Glomerular visceral epithelial cell (primary cell): ENCODE results near the gene CEP57.
"Not testable (repeated sequence)": the region's sequence is repeated elsewhere in the genome, so short reads cannot be mapped to it uniquely, and the experiment has no call there.

Experiments used
- DNase-seq: peaks from one replicate; pipeline ENCODE4 v3.0.0-alpha.2; 2016; ENCODE audit errors: extremely low spot score

The CEP57 gene

DNA sequence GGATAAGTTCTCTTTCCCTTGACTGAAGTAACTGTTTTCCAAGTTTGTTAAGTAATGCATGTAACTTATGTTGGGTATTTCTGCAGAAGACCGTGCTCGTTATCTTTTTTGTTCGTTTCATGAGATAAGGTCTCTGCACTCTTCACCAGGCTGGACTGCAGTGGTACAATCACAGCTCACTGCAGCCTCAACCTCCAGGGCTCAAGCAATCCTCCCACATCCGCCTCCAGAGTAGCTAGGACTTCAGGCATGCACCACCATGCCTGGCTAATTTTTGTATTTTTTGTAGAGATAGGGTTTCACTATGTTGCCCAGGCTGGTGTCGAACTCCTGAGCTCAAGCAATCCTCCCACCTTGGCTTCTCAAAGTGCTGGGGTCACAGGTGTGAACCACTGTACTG lies 64.1 kb downstream of the CEP57 start:
- DNase-seq, result not testable (repeated sequence)

DNA sequence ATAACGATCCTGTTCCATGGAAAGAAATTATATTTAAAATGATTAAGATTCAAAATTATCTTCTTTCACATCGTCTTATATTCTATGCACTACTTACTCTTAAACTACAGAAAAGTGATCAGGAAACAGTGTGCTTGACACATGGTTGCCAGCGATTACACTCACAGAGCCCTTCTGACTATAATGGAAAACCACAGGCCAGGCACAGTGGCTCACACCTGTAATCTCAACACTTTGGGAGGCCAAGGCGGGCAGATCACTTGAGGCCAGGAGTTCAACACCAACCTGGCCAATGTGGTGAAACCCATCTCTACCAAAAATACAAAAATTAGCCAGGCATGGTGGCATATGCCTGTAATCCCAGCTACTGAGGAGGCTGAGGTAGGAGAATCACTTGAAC lies 69.7 kb downstream of the CEP57 start:
- DNase-seq, result not testable (repeated sequence)

DNA sequence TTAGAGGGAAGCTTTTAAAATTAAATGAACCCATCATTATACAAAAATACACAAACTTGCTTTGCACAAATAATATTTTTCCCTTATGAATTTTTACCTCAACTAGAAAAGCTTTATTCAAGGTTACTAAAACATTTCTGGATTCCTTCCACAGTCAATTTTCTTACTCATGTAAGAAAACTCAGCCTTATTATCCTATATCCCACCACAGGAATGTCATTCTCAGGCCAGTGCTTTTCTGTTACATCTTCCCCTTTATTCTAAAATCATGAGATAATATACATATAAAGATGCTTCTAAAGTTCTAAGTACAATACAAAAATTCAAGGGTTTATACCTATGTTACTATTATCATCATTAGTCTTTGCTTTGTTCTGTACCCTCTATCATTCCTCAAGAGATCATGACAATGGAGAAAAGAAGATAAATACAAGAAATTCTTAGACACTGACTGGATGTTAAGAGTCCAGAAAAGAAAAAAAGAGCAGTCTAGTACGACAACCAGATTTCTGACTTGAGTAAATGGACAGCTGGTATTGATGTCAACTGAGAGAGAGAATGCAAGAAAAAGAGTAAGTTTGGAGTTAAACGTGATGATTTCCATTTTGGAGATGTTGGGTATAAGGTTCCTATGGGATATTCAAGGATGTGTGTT lies 73.3 kb downstream of the CEP57 start:
- DNase-seq, result peak; percentile 43

DNA sequence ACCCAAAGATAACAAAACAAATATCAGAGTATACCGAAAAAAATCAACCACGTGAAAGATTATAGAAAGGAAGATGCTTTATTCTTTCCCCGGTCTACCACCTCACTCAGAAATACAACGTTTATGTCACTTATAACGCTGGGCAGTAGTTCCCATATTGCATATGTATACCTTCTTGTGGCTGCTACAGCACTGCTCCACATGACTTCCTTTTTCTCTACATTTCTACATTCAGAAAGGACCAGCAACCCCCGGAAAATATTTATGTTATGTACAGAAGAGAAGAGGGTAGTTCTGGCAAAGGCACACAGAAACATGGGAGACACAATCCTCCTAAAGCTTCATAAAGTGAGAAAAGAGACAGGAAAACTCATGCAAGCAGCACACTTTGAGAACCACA lies 76.8 kb downstream of the CEP57 start:
- no peak for DNase-seq

DNA sequence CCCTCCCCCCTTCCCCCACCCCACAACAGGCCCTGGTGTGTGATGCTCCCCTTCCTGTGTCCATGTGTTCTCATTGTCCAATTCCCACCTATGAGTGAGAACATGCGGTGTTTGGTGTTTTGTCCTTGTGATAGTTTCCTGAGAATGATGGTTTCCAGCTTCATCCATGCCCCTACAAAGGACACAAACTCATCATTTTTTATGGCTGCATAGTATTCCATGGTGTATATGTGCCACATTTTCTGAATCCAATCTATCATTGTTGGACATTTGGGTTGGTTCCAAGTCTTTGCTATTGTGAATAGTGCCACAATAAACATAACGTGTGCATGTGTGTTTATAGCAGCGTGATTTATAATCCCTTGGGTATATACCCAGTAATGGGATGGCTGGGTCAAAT lies 80.6 kb downstream of the CEP57 start:
- DNase-seq, result not testable (repeated sequence)

GRCh38 chr11:95877291-95877690 lies 87.0 kb downstream of the CEP57 start:
- DNase-seq, result peak; percentile 94
